OCI-M1 (cell line): Measurements from ENCODE around the gene DYNC1H1.

Experiments used
- DNase-seq: peaks from one replicate; lab custom pipeline; 2025; lab: John Stamatoyannopoulos, UW

DYNC1H1 gene

DNA sequence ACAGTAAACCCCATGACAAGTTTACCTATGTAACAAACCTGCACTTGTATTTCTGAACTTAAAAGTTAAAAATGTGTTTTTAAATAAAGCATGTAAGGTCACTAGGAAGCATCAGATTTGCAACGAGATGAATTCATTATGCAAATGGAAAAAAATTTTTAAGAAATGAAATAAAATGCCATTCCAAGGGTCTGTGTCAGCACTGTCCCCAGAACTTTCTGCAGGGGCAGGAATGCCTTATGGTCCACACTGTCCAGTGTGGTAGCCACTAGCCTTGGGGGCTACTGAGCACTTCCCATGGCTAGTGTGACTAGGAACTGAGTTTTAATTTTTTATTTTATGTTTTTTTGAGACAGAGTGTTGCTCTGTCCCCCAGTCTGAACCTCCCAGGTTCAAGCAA, 73.3 kb downstream of the DYNC1H1 start:
- DNase-seq: no peak

DNA sequence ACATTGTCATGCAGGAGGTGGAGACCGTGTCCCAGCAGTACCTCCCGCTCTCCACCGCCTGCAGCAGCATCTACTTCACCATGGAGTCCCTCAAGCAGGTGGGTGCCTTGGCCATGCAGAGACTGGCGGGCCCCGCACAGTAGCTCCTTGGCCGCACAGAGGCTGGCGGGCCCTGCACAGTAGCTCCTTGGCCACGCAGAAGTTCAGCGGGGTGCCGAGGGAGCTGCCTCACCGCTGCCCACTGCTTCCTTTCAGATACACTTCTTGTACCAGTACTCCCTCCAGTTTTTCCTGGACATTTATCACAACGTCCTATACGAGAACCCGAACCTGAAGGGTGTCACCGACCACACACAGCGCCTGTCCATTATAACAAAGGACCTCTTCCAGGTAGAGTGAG, 74.8 kb downstream of the DYNC1H1 start:
- DNase-seq: no peak

DNA sequence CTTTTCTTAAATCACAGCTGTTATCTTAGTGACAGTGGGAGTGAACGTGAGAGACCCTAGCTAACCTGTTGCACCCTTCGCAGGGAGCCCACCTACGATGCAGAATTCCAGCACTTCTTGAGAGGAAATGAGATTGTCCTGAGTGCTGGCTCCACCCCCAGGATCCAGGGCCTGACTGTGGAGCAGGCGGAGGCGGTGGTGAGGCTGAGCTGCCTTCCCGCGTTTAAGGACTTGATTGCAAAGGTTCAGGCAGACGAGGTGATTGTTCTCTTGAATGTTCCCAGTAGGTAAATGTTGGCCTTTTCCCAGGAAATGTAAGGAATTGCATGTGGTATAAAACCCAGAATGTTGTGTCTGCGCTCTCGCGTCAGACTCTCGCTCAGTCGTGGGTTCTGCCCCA, 75.8 kb downstream of the DYNC1H1 start:
- DNase-seq: no peak

DNA sequence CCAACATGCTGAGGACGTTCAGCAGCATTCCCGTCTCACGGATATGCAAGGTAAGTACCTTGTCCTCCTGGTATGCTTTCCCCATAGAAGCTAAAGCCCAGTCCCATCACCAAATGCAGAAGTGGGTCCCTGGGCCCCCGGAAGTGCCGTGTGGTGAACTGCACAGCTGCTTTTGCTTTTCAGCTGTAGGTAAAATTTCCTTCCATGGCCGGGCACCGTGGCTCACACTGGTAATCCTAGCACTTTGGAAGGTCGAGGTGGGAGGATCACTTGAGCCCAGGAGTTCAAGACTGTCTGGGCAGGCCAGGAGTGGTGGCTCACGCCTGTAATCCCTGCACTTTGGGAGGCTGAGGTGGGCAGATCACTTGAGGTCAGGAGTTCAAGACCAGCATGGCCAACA, 78.3 kb downstream of the DYNC1H1 start:
- DNase-seq: no peak

DNA sequence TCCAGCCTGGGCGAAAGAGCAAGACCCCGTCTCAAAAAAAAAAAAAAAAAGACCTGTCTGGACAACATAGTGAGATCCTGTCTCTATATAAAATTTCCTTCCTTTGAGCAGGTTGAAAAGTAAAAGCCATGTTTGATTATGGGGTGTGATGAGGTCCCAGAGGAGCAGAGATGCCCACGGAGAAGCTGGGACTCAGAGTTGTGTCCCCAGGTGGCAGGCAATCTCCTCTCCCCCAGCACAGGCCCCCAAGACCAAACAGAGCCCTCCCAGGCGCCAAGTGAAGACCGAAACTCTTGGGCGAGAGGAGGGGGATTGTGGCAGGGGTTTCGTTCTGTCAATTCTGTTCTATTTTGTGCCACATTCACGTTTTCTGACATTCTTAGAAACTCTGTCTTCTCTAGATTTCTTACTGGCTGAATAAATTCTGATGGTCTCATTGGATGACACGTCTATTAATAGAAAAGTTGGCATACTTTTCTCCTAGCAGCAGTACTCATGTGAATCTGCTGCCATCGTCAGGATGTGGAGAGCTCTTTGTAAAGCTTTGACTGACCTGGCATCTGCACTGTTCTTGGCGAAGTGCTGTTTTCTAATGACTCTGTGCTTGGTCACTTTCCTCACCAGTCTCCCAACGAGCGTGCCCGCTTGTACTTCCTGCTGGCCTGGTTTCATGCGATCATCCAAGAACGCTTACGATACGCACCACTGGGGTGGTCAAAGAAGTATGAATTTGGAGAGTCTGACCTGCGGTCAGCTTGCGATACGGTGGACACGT, 79.1 kb downstream of the DYNC1H1 start:
- no peak for DNase-seq

DNA sequence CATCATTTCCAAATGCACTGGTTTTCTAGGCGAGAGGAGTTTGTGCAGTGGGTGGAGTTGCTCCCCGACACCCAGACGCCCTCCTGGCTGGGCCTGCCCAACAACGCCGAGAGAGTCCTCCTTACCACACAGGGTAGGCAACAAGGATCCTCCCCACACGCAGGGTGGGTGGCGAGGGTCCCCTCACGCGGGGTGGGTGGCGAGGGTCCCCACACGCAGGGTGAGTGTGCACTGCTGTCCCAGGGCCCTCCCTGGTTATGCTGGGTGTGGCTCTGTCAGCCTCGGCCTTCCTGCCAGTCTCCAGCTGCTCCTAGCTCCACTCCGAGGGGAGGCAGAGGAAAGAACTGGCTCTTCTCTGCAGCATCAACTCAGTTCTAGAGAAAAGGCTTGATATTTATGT, 80.2 kb downstream of the DYNC1H1 start:
- no peak for DNase-seq

DNA sequence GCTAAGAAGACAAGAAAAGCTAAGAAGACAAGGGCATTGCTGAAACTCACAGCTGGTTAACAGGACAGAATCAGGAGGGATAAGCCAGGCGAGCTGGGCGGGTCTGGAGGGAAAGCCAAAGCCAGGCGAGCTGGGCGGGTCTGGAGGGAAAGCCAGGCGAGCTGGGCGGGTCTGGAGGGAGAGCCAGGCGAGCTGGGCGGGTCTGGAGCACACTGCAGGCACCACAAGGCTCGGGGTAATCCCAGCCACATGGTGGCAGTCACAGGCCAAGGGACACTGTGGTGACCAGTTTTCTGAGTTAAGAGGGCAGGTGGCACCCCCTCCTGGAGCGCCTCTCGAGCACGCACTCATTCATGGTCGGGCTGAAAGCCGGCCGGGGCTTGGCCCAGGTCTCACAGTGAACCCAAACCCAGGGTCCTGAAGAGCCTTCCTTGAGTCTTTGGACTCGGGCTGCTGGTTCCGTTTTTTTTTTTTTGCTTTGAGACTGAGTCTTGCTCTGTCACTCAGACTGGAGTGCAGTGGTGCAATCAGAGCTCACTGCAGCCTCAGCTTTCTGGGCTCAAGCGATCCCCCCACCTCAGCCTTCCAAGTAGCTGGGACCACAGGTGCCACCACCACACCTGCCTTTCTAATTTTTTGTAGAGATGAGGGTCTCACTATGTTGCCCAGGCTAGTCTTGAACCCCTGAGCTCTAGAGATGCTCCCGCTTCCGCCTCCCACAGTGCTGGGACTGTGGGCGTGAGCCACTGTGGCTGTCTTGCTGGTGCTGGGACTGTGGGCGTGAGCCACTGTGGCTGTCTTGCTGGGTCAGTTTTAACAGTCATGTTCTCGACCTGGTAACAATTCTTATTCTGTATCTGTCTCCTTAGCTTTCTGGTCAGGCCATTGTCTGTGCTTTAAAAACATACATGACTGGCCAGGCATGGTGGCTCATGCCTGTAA, 82.2 kb downstream of the DYNC1H1 start:
- DNase-seq: peak; percentile 0

DNA sequence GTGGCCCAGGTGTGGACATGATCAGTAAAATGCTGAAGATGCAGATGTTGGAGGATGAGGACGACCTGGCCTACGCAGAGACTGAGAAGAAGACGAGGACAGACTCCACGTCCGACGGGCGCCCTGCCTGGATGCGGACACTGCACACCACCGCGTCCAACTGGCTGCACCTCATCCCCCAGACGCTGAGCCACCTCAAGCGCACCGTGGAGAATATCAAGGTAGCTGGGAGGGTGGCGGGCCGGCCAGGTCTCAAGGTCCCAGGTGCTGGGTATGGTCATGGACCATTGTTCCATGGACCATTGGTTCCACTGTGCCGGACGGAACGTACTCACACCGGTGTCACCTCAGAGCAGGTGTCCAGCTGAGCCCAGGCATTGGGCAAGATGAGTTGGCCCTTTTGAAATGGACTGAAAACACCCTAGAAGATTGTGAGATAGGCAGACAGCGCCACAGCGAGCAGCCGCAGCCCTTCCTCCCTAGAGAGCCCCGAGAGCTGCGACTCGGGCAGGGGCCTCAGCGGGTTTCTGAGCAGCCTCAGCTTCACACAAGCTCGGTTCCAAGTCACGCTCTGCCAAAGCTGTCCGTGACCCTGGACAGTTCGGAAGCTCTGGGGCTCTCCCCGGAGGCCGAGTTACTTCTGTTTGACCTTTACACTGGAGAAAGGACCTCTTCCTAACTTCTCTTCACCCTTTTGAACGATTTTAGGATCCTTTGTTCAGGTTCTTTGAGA, 83.6 kb downstream of the DYNC1H1 start:
- DNase-seq: no peak

DNA sequence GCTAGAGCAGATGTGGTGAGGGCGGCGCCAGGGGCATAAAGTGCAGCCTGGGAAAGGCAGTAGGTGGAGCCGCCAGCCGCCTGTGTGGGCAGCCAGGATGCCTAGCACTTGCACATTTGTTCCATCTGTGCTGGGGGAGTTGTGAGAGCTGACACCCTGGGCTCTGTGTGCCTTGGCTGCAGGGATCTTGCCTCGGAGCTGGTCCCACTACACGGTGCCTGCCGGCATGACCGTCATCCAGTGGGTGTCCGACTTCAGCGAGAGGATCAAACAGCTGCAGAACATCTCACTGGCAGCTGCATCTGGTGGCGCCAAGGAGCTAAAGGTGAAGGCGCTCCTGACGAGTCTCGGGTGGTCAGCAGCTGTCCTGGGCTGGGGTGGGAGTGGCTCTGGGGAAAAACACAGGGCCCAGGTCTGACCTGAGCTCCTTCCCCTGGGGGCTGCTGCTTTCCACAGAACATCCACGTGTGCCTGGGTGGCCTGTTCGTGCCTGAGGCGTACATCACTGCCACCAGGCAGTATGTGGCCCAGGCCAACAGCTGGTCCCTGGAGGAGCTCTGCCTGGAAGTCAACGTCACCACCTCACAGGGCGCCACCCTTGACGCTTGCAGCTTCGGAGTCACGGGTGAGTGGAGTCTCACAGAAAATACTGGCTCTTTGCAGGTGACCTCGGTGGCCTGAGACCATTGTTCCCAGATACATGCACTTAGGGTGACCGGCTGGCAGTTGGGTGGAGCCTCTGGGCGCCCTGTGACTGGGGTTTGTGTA, 85.1 kb downstream of the DYNC1H1 start:
- DNase-seq: no peak

DNA sequence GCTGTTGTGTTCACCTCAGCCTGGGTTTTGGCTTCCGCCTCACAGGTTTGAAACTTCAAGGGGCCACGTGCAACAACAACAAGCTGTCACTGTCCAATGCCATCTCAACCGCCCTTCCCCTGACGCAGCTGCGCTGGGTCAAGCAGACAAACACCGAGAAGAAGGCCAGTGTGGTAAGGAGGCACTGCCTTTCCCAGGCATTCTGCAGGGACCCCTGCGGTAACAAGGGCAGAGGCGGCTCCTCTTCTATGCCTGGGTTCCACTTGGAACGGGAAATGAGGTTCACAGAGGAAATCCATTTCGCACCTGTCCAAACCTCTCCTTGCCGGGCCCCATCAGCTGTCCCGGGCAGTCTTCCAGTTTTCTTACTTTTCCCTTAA, 85.6 kb downstream of the DYNC1H1 start:
- DNase-seq: no peak

DNA sequence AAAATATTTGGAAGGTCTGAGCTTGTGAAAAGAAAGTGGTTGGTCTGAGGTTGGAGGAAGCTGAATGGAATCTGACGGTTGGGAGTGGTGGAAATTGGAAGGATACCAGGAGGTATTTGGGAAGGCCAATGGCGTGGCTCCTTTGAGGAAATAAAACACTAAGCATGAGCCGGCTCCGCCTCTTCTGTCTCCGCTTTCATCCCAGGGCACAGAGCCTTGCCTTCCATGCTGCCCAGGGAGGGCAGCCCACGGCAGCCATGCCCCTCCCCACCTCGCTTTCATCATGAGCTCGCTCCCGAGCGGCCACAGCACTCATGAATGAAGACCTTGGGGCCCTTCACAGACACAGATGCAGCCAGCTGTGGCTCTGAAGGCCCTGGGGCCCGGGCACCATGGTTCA, 86.3 kb downstream of the DYNC1H1 start:
- DNase-seq: no peak

DNA sequence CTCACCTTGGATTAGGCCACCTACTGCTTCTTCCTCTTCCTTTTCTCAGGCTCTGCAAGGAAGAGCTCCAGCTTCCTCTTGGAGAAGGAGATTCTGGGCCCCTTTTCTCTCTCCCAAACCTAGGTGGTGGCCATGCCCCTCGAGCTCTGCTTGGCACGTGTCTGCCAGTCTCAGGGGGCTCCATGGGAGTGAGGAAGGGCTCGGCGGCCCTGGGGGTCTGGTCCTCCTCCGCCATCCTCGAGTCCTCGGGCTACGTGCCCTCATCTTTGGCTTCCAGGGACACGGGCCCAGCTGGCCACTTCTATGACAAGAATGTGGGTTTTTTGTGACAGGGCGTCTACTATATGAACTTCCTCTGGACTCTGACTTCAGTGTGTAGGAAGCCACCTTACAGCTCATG, 88.1 kb downstream of the DYNC1H1 start:
- no peak for DNase-seq

DNA sequence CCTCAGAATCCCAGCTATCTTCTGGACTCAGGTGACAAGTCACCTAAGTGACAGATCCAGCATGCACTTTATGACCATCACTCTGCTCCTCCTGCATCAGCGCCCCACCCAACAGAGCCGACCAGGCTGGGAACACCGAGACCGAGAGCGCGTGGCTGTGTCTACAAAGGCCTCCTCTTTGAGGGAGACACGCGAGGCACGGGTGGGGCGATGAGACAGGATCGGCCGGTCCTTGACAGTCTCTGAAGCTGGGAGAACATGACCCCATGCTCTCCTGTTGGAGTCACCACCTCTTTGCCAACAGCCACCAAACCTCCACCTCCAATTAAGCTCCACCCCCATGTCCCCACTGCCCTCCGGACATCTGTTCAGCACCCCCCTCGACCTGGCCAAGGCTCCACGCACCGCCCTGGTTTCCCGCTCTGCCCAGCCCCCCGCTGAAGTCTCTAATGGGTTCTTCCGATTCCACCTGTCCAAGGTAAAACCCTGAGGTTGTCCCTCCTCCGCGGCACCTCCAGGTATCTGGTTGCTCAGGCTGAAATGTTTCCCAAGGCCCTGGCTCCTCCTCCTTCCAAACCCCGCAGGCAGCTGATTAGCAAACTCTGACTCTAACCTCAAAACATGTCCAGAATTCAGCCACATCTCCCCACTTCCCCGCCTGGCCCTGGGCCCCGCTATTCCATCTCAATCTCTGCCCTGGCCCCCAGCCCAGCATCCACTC, 91.0 kb downstream of the DYNC1H1 start:
- DNase-seq: no peak

DNA sequence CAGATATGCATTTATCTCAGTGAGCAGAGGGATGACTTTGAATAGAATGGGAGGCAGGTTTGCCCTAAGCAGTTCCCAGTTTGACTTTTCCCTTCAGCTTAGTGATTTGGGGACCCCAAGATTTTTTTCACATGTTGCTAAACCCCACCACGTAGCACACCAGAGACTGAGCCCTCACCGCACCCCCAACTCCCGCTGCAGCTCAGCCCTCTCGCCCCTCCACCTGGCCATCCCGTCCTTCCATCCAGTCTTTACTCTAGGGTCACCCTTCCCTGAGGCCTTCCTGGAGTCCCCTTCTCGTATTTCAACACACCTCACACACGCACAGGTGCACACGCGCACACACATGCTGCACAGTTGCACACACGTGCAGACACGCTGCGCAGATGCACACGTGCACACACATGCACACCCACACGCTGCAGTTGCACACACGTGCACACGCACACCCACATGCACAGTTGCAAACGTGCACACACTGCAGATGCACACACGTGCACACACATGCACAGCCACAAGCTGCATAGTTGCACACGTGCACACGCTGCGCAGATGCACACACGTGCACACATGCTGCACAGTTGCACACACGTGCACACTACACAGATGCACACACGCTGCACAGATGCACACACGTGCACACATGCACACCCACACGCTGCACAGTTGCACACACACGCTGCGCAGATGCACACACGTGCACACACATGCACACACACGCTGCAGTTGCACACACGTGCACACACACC, 92.5 kb downstream of the DYNC1H1 start:
- no peak for DNase-seq

DNA sequence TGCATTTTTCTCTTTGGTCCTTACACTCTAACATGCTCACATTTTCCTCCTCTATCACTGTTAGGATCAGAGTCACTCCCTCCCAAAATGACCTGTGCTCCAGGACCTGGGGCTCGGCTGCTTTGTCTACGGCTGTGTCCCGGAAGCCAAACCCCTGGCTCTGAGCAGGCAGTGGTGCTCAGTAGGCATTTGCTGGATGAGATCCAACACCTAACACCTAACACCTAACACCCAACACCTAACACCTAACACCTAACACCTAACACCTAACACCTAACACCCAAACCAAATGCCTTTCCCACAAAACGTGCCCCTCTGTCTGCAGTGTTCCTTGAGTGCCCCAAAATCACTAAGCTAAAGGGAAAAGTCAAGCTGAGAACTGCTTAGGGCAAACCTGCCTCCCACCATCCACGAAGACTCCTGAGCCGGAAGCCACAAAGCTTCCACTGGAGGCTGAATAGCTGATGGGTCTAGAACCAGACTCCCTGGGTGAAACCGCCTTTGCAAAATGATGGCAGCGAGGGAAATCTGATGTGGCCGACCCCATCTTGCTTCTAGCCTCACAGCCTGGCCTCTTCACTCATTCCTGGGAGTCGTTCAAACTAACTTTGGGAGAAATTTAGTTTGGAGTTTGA, 93.2 kb downstream of the DYNC1H1 start:
- no peak for DNase-seq

DNA sequence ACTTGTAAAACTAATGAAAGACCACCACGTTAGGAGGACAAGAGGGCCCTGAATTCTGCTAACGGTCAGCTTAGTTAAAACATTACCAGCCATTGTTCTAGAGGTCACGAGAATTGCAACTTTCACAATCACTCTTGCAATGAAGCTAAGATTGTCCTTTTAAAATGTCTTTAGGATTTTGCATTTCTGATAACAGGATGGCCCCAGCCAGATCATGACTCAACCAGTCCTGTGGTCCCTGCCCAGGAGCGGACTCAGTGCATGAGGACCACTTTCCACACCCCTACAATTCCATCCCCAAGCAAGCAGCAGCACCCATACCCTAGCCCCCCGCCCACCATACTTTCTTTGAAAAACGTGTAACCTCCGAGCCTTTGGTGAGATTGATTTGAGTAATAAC, 93.8 kb downstream of the DYNC1H1 start:
- no peak for DNase-seq

DNA sequence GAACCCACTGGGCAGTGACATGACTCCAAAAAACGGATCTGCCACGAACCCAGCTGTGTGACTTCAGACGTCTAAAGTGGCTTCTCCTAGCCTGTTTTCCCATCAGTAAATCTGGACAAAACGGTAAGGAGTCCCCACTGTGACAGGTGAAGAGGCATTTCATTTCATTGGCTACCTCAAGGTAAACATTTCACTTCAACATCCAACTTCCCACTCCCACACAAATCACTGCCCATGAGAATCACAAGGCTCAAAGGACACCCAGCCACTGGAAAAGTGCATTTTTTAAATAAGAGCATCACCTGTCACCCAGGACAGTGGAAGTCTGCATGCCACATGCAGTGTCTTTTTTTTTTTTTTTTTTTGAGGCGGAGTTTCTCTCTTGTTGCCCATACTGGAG, 94.6 kb downstream of the DYNC1H1 start:
- no peak for DNase-seq

DNA sequence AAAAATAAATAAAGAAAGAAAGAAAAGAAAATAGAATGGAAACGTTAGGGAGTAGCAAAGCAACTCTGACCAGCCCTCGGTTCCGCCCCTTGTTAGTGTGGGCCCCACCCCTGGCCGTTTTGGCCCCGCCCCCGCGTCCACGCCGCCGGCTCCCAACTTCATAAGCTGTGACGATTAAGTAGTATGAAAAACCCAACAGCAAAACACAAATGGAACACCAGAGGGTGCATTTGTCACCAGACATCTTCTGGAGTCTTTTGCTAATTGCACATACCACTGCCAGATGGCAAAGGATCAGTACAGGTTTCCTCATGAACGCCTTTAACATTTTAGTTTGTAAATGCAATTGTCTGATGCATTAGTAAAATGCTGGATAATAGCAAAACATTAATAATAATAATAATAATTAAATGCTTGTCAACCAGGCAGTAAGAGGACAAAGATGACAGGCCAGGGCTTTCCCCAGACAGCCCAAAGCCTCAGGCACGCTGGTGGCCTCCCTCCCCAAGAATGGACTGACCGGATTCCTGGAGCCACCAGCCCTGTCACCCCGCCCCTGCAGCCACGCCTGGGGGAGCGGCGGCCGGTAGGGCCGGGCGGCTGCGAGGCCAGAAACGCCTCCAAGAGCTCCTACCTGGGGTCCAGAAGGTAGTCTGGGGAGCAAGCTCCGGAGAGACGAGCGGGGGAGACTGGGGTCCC, 98.9 kb downstream of the DYNC1H1 start:
- peak; percentile 92 for DNase-seq

DNA sequence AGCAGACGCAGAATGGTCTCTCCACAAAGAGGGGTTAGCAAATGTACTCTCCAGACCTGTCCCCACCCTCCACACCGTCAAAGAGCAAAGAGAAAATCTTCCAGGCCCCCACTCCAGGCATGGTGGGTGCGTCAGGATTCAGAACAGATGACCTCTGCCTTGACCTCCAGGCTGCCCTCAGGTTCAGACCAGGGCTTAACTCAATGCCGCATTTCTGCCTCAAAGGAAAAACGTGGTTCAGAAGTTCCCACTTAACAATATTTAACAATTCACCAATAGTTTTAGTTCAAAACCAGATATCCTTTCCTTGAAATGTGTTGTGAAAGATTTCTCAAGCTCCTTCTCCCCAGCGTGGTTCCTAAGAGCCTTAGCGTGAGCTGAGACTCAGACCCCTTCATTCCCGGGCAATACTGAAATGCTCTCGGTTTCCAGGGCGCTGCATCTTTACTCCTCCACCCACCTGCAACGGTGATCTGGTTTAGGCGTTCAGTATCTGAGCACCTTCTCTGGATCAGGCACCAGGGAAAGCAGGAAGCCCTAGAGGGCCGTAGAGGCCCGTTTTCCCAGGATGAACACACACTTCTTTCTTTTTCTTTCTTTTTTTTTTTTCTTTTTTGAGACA, 99.5 kb downstream of the DYNC1H1 start:
- no peak for DNase-seq
